ENCODE data around the gene LLCFC1. TPM values are rescaled to one million over a fixed set of nuclear protein-coding genes. Genes with fewer than 3 reads are reported as not detected.

LLCFC1 gene
- total and polyA plus RNA-seq, 2 of the 13 experiments (the other 11 are each of a cell fraction or from before 2014, with no cell fraction given), result not detected

DNA sequence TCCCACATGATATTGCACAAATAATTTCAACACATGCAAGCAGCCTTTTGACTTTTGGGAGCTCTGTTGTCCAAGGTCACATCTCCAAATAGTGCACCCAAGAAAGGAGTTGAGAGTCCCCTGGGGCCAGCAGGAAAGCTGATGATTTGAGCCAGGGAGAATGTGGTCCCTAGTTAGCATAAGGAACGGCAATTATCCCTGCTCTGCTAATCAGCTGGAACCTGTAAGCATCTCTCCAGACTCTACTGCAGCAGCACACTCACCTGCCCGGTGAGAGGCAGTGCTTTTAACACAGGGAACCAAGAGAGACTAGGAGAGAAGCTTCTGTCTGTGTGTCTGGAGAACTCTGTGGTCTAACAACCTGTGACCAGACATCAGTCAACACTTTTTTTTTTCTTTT is 22.8 kb upstream of the LLCFC1 start:
- DNase-seq (ENCODE audit: low spot score), result no peak
- FAIRE-seq, result no peak
- Histone ChIP-seq H3K4me1 (ENCODE audit: insufficient read depth, low read length) (no peaks in the 10 kb centered on the region), H3K4me2 (ENCODE audit: low read depth, low read length) (no peak overlapping the region), H3K27ac (ENCODE audit: extremely low read length, insufficient read depth, low read length) (no peak overlapping the region), H3K36me3 (replicated peaks in 1 of 2; ENCODE audit: control insufficient read depth in 1 of 2, insufficient read depth in 2 of 2, low read length in 2 of 2) (no peaks in the 10 kb centered on the region), H3K79me2 (ENCODE audit: insufficient read depth, low read length) (no peaks in the 10 kb centered on the region), H3K27me3 (ENCODE audit: control insufficient read depth in 1 of 2, insufficient read depth in 2 of 2, low read length in 2 of 2) (no peaks in the 10 kb centered on the region), H2AFZ (ENCODE audit: low read length) (no peak overlapping the region), H3K9me3 (ENCODE audit: low read length) (no peaks in the 10 kb centered on the region), H4K20me1 (ENCODE audit: insufficient read depth, low read length) (no peaks in the 10 kb centered on the region), H3K4me3 (replicated peaks in 1 of 3; ENCODE audit: insufficient read depth in 1 of 3, low read depth in 2 of 3, low read length in 3 of 3) (no peak overlapping the region), H3K9ac (ENCODE audit: insufficient read depth, low read depth, low read length) (no peak overlapping the region)
- 0% methylated on average over 1 of the region's 2 CpGs for WGBS (ENCODE audit: low lambda C conversion rate)
- BruUV-seq (replicated peaks), result no TSS peak
- intact Hi-C loops (cut with micrococcal nuclease; ENCODE audit: unreplicated experiment) (no loop called here), in situ Hi-C loops (cut with HindIII; ENCODE audit: extremely low pct_ligation_motif_present, low pct_unique_long_range_greater_than_20kb) (no loop called here)
- ChIA-PET CTCF (ENCODE audit: low intra/inter-chr PET ratio, low total read pairs) (no interaction called here), POLR2A (no interaction called here)
- TF ChIP-seq ZNF30 (CRISPR knock-in tag; IDR thresholded peaks at IDR 0.05) (no peak), ZNF678 (CRISPR knock-in tag; IDR thresholded peaks at IDR 0.05) (no peak)
- TF ChIP-seq, protein P1, sequence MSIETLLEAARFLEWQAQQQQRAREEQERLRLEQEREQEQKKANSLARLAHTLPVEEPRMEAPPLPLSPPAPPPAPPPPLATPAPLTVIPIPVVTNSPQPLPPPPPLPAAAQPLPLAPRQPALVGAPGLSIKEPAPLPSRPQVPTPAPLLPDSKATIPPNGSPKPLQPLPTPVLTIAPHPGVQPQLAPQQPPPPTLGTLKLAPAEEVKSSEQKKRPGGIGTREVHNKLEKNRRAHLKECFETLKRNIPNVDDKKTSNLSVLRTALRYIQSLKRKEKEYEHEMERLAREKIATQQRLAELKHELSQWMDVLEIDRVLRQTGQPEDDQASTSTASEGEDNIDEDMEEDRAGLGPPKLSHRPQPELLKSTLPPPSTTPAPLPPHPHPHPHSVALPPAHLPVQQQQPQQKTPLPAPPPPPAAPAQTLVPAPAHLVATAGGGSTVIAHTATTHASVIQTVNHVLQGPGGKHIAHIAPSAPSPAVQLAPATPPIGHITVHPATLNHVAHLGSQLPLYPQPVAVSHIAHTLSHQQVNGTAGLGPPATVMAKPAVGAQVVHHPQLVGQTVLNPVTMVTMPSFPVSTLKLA (IDR thresholded peaks at IDR 0.05), result no peak
- ATAC-seq, result no peak

DNA sequence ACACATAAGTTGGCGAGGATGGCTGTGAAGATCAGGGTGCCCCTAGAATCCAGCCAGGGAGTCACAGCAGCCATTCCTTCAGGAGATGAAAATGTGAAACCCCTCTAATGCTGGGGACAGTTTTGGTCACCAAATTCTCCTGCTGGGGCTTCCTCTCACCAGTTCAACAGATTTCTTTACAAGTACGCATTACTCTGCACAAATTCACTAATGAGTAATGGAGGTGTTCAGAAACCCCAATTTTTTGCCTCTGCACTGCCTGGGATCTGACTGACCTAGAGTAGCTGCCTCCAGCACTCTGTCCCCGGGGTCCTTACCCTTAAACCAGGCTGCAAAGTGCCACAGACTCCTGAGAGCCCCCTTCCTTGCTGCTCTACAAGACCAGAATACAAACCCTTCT is 21.8 kb upstream of the LLCFC1 start:
- BruUV-seq (replicated peaks), result no TSS peak
- Histone ChIP-seq H3K9me3 (ENCODE audit: low read length) (no peaks in the 10 kb centered on the region), H3K27me3 (ENCODE audit: control insufficient read depth in 1 of 2, insufficient read depth in 2 of 2, low read length in 2 of 2) (no peaks in the 10 kb centered on the region), H4K20me1 (ENCODE audit: insufficient read depth, low read length) (no peaks in the 10 kb centered on the region), H3K36me3 (replicated peaks in 1 of 2; ENCODE audit: control insufficient read depth in 1 of 2, insufficient read depth in 2 of 2, low read length in 2 of 2) (no peaks in the 10 kb centered on the region), H3K4me3 (replicated peaks in 1 of 3; ENCODE audit: insufficient read depth in 1 of 3, low read depth in 2 of 3, low read length in 3 of 3) (no peak overlapping the region), H3K9ac (ENCODE audit: insufficient read depth, low read depth, low read length) (no peak overlapping the region), H3K4me1 (ENCODE audit: insufficient read depth, low read length) (no peaks in the 10 kb centered on the region), H3K27ac (ENCODE audit: extremely low read length, insufficient read depth, low read length) (no peak overlapping the region), H3K4me2 (ENCODE audit: low read depth, low read length) (no peak overlapping the region), H2AFZ (ENCODE audit: low read length) (no peak overlapping the region), H3K79me2 (ENCODE audit: insufficient read depth, low read length) (no peaks in the 10 kb centered on the region)
- in situ Hi-C loops (cut with HindIII; ENCODE audit: extremely low pct_ligation_motif_present, low pct_unique_long_range_greater_than_20kb) (no loop called here), intact Hi-C loops (cut with micrococcal nuclease; ENCODE audit: unreplicated experiment) (no loop called here)
- no peak for DNase-seq (ENCODE audit: low spot score)
- ChIA-PET CTCF (ENCODE audit: low intra/inter-chr PET ratio, low total read pairs) (no interaction called here), POLR2A (no interaction called here)
- TF ChIP-seq ZNF205 (CRISPR knock-in tag; IDR thresholded peaks at IDR 0.05) (no peak), RCOR2 (CRISPR knock-in tag; IDR thresholded peaks at IDR 0.05) (no peak)
- ATAC-seq, result no peak
- WGBS (ENCODE audit: low lambda C conversion rate), result 0% methylated on average over 3 of the region's 3 CpGs
- no peak for FAIRE-seq

Data from HepG2 (cell line).